Adrenal gland (tissue), 12 donors: ENCODE measurements around the gene LONRF2. TPM values are rescaled to one million over a fixed set of nuclear protein-coding genes. Genes with fewer than 3 reads are reported as not detected.

ENCODE experiments used
- DNase-seq, 7 donors: peaks; one replicate each; pipeline ENCODE4 v3.0.0-alpha.2; 2019 to 2020
- H3K27ac ChIP-seq, 5 donors: fragments of 200-600 bp; sonication (generic) in 4 of 5; 1 replicate in 3 of 5; 2 replicates in 2 of 5; pipeline versions ENCODE4 v1.5.1 to v1.8.0; 2016 to 2020; ENCODE audit warnings: mild to moderate bottlenecking in 1 of 5
- H3K27me3 ChIP-seq: fragments of 200-600 bp; 2 replicates; pipeline ENCODE4 v1.8.0; 2021
- H3K36me3 ChIP-seq, 2 donors: fragments of 200-600 bp; replicated peaks in 1 of 2; 1 replicate in 1 of 2; 2 replicates in 1 of 2; pipeline versions ENCODE4 v1.5.1 to v1.8.0; 2018 to 2022
- H3K4me1 ChIP-seq, 2 donors: fragments of 200-600 bp; replicated peaks in 1 of 2; 1 replicate in 1 of 2; 2 replicates in 1 of 2; pipeline versions ENCODE4 v1.5.1 to v1.8.0; 2018 to 2021
- H3K4me3 ChIP-seq, 4 donors: fragments of 200-600 bp; sonication (generic) in 3 of 4; one replicate each; pipeline ENCODE4 v1.5.1; 2016 to 2018
- H3K9me3 ChIP-seq, 3 donors: fragments of 200-600 bp; sonication (generic) in 1 of 3; replicated peaks in 1 of 3; 1 replicate in 2 of 3; 2 replicates in 1 of 3; pipeline versions ENCODE4 v1.5.1 to v1.8.0; 2016 to 2021
- POLR2A ChIP-seq, 2 donors: fragments of 450-650 bp; IDR thresholded peaks; one replicate each; pipeline ENCODE4 v1.6.1; 2017; ENCODE audit warnings: antibody characterized with exemption in 2 of 2, mild to moderate bottlenecking in 2 of 2, moderate library complexity in 1 of 2
- WGBS, 4 donors: extraction: QIAGEN DNeasy Blood & Tissue Kit in 2 of 4; methylation state at CpG; one replicate each; pipeline versions ENCODE4 v1.1.5 to v1.1.7; 2013 to 2017; 5-methylcytosine and 5-hydroxymethylcytosine counted together
- intact Hi-C, 2 donors: fragments of 100-400 bp; cut with DNase I; formaldehyde crosslinking; loops; one replicate each; pipeline versions ENCODE4 v1.14.1 to v1.15.0; 2022 to 2023
- polyA plus RNA-seq, 3 donors: library from polyadenylated mRNA; stranded (reverse); fragments of 200-250 nt in 2 of 3; fragments of 350-450 nt in 1 of 3; fragmentation: Illumina TruSeq in 1 of 3; extraction: RNeasy Lipid Tissue Mini Kit (QIAGEN cat#74804) in 1 of 3; gene quantifications; one replicate each; pipeline ENCODE4 v1.2.3, GENCODE V29; 2013 to 2014
- total RNA-seq, 9 donors: library from RNA; depleted of rRNA in 4 of 9; stranded (reverse); fragments of >200 nt in 4 of 9; fragments of 120-200 nt in 1 of 9; fragmentation: NEBNext Ultra II Directional in 1 of 9; extraction: Animal tissue kit (Norgen Biotek cat#: 25700) in 1 of 9; gene quantifications; one replicate each; pipeline versions ENCODE4 v1.1.0 to v1.2.4, GENCODE V29; 2013 to 2023
- TF ChIP-seq, protein P1 (sequence below), 6 experiments: fragments of 450-650 bp in 4 of 6; fragments of 200-600 bp in 2 of 6; sonication (generic) in 1 of 6; IDR thresholded peaks; 1 replicate in 5 of 6; 2 replicates in 1 of 6; pipeline versions ENCODE4 v1.5.1 to v1.8.0; 2016 to 2021; ENCODE audit warnings: antibody characterized with exemption in 6 of 6, mild to moderate bottlenecking in 2 of 6, moderate library complexity in 1 of 6
- donor health status: healthy with polysubstance abuse.
- donor health status: Bipolar disorder and iron deficiency.
- donor health status: DM: yes; HTN: yes; CAD: no.
- donor health status: DM: no; HTN: no; CAD: no.
- donor health status: DM: no; HTN: no; CAD: no.
- donor health status: DM: yes; HTN: yes; CAD: no.

LONRF2 gene
- total and polyA plus RNA-seq, 12 donors = 8.1 to 110 (median 43.0) TPM

DNA sequence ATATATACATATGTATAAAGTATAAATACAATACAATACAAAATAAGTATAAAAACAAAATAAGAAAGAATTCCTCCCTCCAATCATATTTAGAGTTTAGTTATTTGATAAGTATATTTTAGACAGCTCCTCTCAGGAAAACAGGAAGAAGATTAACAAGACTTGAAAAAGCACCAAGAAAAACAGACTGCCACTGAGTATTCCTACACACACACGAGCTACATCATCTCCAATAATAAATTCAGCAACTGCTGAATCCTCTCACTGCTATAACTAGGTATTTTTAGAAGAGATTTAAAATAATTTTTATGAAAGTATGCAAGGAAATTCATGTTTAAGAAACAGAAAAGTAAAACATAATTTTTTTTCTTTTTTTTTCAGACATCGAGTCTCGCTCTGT, 13.0 kb downstream of the LONRF2 start:
- intact Hi-C loops = no loop called here
- H3K36me3 ChIP-seq = peaks cover 0 to 18% of the 10 kb centered on the region in 2 donors
- H3K27ac ChIP-seq = peak overlapping the region in 2 of 5 donors; percentile 52 to 64

DNA sequence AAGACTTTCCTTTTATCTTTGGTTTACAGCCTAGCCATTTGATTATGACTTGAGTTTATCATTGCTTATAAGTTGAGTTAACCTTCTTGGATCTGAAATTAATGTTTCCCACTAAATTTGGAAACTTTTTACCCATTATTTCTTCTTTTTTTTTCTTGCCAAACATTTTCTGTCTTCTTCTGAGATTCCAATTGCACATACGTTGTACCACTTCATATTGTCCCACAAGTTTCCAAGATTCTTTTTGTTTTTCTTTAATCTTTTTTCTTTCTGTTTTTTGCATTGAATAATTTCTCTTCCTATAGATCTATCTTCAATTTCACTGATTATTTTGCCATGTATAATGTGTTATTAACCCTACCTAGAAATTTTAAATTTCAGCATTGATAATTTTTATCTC, 18.6 kb downstream of the LONRF2 start:
- H3K36me3 ChIP-seq = peaks cover 0 to 32% of the 10 kb centered on the region in 2 donors
- H3K9me3 ChIP-seq = no peaks in the 10 kb centered on the region
- TF ChIP-seq POLR2A (IDR thresholded peaks at IDR 0.05) = no peak
- H3K27me3 ChIP-seq = no peaks in the 10 kb centered on the region
- intact Hi-C loops = no loop called here
- no peak overlapping the region for H3K4me3 ChIP-seq
- peaks cover 9 to 14% of the 10 kb centered on the region in 2 donors for H3K4me1 ChIP-seq
- H3K27ac ChIP-seq = no peak overlapping the region
- no peak for DNase-seq
- WGBS, 4 donors = 90 to 99% (median 95%) methylated on average over 1 of the region's 1 CpG

More for the DNA sequence above, 13.0 kb downstream of the LONRF2 start:
- WGBS, 4 donors = 60 to 70% (median 67%) methylated on average over 3 of the region's 3 CpGs
- no peaks in the 10 kb centered on the region for H3K9me3 ChIP-seq
- no peak overlapping the region for H3K4me3 ChIP-seq
- no peak for DNase-seq
- no peak for TF ChIP-seq POLR2A (IDR thresholded peaks at IDR 0.05)
- TF ChIP-seq, protein P1, sequence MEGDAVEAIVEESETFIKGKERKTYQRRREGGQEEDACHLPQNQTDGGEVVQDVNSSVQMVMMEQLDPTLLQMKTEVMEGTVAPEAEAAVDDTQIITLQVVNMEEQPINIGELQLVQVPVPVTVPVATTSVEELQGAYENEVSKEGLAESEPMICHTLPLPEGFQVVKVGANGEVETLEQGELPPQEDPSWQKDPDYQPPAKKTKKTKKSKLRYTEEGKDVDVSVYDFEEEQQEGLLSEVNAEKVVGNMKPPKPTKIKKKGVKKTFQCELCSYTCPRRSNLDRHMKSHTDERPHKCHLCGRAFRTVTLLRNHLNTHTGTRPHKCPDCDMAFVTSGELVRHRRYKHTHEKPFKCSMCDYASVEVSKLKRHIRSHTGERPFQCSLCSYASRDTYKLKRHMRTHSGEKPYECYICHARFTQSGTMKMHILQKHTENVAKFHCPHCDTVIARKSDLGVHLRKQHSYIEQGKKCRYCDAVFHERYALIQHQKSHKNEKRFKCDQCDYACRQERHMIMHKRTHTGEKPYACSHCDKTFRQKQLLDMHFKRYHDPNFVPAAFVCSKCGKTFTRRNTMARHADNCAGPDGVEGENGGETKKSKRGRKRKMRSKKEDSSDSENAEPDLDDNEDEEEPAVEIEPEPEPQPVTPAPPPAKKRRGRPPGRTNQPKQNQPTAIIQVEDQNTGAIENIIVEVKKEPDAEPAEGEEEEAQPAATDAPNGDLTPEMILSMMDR (IDR thresholded peaks at IDR 0.05) = no peak
- peaks cover 14 to 36% of the 10 kb centered on the region in 2 donors for H3K4me1 ChIP-seq
- H3K27me3 ChIP-seq = no peaks in the 10 kb centered on the region

DNA sequence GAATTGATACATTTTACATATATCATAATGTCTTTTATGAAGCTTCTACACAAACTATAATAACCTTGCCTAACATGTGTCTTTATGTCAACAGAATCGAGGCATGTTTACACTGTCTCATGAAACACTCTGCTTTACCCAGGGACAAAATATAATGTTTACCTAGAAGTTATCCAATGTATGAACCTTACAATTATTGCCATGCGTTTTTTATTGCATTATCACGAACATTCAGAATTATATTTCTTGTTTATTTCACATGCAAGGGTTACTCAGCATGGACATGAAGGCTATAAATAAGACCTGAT, 19.8 kb downstream of the LONRF2 start:
- intact Hi-C loops = no loop called here
- no peak for DNase-seq
- 79 to 86% (median 82%) methylated on average over 3 of the region's 3 CpGs for WGBS, 4 donors
- H3K27me3 ChIP-seq = no peaks in the 10 kb centered on the region
- no peaks in the 10 kb centered on the region for H3K9me3 ChIP-seq
- no peak for TF ChIP-seq POLR2A (IDR thresholded peaks at IDR 0.05)
- TF ChIP-seq, protein P1 (IDR thresholded peaks at IDR 0.05) = no peak
- H3K4me3 ChIP-seq = no peak overlapping the region
- peaks cover 0 to 36% of the 10 kb centered on the region in 2 donors for H3K36me3 ChIP-seq
- peaks cover 9 to 14% of the 10 kb centered on the region in 2 donors for H3K4me1 ChIP-seq
- no peak overlapping the region for H3K27ac ChIP-seq

DNA sequence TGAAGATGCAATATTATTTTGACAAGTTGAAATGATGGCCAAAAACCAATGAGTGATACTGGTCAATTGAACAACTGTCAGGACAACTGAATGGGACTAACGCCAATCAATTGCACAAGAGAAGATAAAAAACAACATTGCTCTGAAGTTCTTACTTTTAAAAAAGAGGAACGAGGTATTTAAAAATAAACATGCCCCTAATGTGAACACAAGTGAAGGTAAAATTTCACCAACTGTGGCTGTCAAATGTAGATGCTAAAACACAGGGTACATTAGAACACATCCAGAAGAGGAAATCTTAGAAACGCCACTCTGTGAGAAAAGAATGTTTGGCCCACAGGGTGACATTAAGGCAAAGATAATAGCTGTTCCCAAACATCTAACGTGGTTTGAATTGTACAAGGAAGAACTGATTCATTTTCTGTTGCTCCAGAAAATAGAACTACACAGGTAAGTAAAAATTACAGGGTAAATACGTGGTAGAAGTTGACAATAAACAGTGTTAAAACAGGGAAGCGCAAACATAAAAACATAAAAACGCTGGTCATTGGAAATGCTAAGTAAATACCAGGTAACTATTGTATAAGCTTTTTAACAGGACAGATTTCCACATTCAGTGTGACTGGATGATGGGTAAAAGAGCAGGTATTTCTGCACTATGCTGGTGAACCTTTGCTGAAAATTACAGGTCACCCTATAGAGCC, 20.3 kb downstream of the LONRF2 start:
- H3K4me1 ChIP-seq = peaks cover 9 to 14% of the 10 kb centered on the region in 2 donors
- H3K27ac ChIP-seq = peak overlapping the region in 3 of 5 donors; percentile 35 to 60 (median 37)
- TF ChIP-seq, protein P1 (IDR thresholded peaks at IDR 0.05) = no peak
- TF ChIP-seq POLR2A (IDR thresholded peaks at IDR 0.05) = no peak
- intact Hi-C loops = no loop called here
- WGBS, 4 donors = 58 to 66% (median 64%) methylated on average over 7 of the region's 7 CpGs
- no peaks in the 10 kb centered on the region for H3K9me3 ChIP-seq
- H3K4me3 ChIP-seq = no peak overlapping the region
- peaks cover 0 to 35% of the 10 kb centered on the region in 2 donors for H3K36me3 ChIP-seq
- H3K27me3 ChIP-seq = no peaks in the 10 kb centered on the region
- no peak for DNase-seq

DNA sequence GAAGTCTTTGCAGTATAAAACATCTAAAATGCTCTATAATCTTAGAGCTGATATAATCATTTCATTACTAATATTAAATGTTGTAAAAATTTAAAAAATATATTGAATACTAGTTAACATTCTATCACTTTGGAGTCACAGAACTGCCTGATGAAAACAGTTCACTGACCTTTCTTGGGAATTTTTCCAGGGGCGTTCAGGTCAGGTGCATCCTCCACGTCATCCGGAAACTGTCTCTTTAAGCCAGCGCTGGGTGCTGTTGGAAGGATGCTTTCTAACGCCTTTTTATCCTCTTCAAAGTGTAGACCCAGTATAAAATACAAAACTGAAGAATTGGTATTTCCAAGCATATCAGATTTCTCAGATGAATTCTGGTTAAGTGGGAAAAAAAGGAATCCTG, 22.8 kb downstream of the LONRF2 start:
- no peaks in the 10 kb centered on the region for H3K27me3 ChIP-seq
- no peak for DNase-seq
- TF ChIP-seq, protein P1 (IDR thresholded peaks at IDR 0.05) = no peak
- TF ChIP-seq POLR2A (IDR thresholded peaks at IDR 0.05) = no peak
- H3K9me3 ChIP-seq = no peaks in the 10 kb centered on the region
- H3K4me1 ChIP-seq = peaks cover 9 to 15% of the 10 kb centered on the region in 2 donors
- WGBS, 4 donors = 77 to 80% (median 80%) methylated on average over 5 of the region's 5 CpGs
- peaks cover 0 to 36% of the 10 kb centered on the region in 2 donors for H3K36me3 ChIP-seq
- intact Hi-C loops = no loop called here
- H3K4me3 ChIP-seq = no peak overlapping the region
- no peak overlapping the region for H3K27ac ChIP-seq
